Measurements from ENCODE around the gene ZNF845. TPM values are rescaled to one million over a fixed set of nuclear protein-coding genes. Genes with fewer than 3 reads are reported as not detected.

Gene ZNF845
- total and polyA plus RNA-seq, 10 of the 15 experiments (the other 5 are each of a cell fraction or from before 2014, with no cell fraction given): 0.58 to 8.2 (median 4.1) TPM

DNA sequence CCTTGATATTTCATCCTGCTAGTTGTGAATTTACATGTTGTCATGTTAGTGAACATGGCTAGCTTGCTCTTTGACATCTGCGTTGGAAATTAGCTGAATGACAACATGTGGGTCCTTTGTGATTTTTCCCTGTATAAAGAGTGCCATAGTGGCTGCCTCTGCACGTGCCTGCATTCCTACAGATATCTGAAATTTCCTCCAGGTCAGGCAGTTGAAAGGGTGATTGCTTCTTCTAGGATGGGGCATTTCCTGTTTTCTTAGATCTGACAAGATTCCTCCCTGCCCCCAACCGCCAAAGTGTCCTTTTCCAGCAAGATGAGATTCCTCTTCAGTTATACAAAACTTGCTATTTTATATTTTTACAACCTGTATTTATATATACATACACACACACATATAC is 40.7 kb downstream of the ZNF845 start:
- CTCF ChIA-PET: no interaction called here
- Histone ChIP-seq H3K4me3 (no peak overlapping the region), H3K9me3 (replicated peaks; ENCODE audit: control insufficient read depth, insufficient read depth, low read length) (peaks cover 13% of the 10 kb centered on the region), H3K9ac (ENCODE audit: control insufficient read depth, insufficient read depth, low read length) (no peak overlapping the region), H2AFZ (ENCODE audit: control insufficient read depth, low read depth, low read length) (no peak overlapping the region), H3K4me2 (ENCODE audit: control insufficient read depth, insufficient read depth) (no peak overlapping the region), H4K20me1 (ENCODE audit: control insufficient read depth, insufficient read depth) (no peaks in the 10 kb centered on the region), H3K36me3 (ENCODE audit: control insufficient read depth in 2 of 2, insufficient read depth in 2 of 2, low read length in 1 of 2) (peaks cover 3 to 11% of the 10 kb centered on the region in 2 experiments; a peak in 3 of 4 replicates), H3K27me3 (replicated peaks in 1 of 2; ENCODE audit: control insufficient read depth in 2 of 2, insufficient read depth in 2 of 2, low read length in 1 of 2) (no peaks in the 10 kb centered on the region), H3K79me2 (ENCODE audit: control insufficient read depth, insufficient read depth, low read length) (no peaks in the 10 kb centered on the region), H3K4me1 (ENCODE audit: control insufficient read depth, insufficient read depth, low read length) (no peaks in the 10 kb centered on the region), H3K27ac (ENCODE audit: control insufficient read depth, insufficient read depth) (no peak overlapping the region)
- DNase-seq (ENCODE audit: low read depth, low spot score): no peak
- no TSS peak for BruUV-seq (replicated peaks)
- TF ChIP-seq TCF7 (IDR thresholded peaks at IDR 0.05; ENCODE audit: borderline replicate concordance) (no peak), BCL11A (IDR thresholded peaks at IDR 0.05; ENCODE audit: low read depth, low read length) (no peak), CHD1 (IDR thresholded peaks at IDR 0.05; ENCODE audit: low read depth, low read length) (no peak), ZNF274 (IDR thresholded peaks at IDR 0.05; ENCODE audit: insufficient read depth, insufficient read length) (no peak), CHD4 (IDR thresholded peaks at IDR 0.05) (no peak), CREM (IDR thresholded peaks at IDR 0.05; ENCODE audit: low read depth) (no peak), NBN (IDR thresholded peaks at IDR 0.05) (no peak), SP1 (IDR thresholded peaks at IDR 0.05; ENCODE audit: low read depth, low read length) (no peak)
- TF ChIP-seq, protein P1, sequence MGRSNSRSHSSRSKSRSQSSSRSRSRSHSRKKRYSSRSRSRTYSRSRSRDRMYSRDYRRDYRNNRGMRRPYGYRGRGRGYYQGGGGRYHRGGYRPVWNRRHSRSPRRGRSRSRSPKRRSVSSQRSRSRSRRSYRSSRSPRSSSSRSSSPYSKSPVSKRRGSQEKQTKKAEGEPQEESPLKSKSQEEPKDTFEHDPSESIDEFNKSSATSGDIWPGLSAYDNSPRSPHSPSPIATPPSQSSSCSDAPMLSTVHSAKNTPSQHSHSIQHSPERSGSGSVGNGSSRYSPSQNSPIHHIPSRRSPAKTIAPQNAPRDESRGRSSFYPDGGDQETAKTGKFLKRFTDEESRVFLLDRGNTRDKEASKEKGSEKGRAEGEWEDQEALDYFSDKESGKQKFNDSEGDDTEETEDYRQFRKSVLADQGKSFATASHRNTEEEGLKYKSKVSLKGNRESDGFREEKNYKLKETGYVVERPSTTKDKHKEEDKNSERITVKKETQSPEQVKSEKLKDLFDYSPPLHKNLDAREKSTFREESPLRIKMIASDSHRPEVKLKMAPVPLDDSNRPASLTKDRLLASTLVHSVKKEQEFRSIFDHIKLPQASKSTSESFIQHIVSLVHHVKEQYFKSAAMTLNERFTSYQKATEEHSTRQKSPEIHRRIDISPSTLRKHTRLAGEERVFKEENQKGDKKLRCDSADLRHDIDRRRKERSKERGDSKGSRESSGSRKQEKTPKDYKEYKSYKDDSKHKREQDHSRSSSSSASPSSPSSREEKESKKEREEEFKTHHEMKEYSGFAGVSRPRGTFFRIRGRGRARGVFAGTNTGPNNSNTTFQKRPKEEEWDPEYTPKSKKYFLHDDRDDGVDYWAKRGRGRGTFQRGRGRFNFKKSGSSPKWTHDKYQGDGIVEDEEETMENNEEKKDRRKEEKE (IDR thresholded peaks at IDR 0.05): no peak
- WGBS (ENCODE audit: insufficient coverage, insufficient replicate concordance, low lambda C conversion rate, missing lambda C conversion rate): 79% methylated on average over 3 of the region's 3 CpGs
- in situ Hi-C loops (cut with MboI) (no loop called here), intact Hi-C loops (cut with micrococcal nuclease; ENCODE audit: unreplicated experiment) (no loop called here)
- POLR2A ChIA-PET: no interaction called here
- RAD21 ChIA-PET (ENCODE audit: unreplicated experiment): no interaction called here
- FAIRE-seq: no peak
- SMC1A ChIA-PET (ENCODE audit: uncharacterized antibody, unreplicated experiment): interaction anchor here (0.9 kb wide), 1 partner anchor 36 kb away, joined by 3 read pairs; no protein-coding TSS in a partner anchor
- ATAC-seq: no peak

Measured in GM12878 (cell line).